Stimulated activated CD4-positive, alpha-beta T cell treated with anti-CD3 and anti-CD28 coated beads, TNF-alpha, amount 100 ng/mL, for 1 hour (primary cell): Measurements from ENCODE around the gene ABHD18.
"Not testable (repeated sequence)": the region's sequence is repeated elsewhere in the genome, so short reads cannot be mapped to it uniquely, and the experiment has no call there.

Source experiments
- DNase-seq, 3 donors: peaks; one replicate each; pipeline ENCODE4 v3.0.0-alpha.2; 2020; ENCODE audit warnings: low read depth in 3 of 3, low spot score in 1 of 3

ABHD18 gene

DNA sequence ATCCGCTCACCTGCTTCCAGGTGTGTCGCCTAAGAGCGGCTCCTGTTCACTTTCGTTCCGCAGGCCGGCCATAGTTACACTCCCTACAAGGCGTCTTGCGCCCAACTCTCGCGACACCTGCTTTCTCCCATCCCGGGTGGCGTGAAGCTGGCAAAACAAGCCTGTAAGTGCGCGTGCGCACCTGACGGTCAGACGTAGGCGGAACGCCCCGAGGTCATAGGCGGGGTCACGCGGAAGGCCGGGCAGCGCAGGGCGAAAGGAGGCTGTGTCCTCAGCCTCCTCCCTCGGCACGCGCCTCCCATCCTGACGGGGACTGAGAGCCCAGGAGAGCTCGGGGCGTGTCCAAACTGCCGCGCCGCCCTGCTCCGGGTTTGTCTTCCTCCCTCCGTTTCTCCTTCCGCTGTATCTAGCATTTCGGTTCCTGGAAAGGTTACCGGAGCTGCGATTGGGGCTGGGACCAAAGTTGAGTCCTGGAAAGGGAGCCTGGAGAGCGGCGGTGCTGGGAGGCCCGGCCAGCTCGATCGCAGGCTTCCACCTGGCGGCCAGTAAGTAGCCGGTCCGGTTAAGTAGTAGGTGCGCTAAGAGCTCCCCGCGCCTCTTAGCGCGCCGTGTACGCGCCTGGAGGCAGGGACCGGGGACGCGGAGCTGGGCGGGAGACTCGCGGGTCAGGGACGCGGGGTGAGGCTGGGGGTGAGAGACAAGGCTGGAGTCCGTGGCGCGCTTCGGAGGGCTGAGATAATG, at the start of gene ABHD18, which contains the start of gene MFSD8:
ABHD18 (plus strand) TSS at position 345 of the 741 bp plus-strand sequence. CDS start 17,550 bp downstream, outside the sequence.
MFSD8 (minus strand) TSS at position 112 of the 741 bp plus-strand sequence; CDS start at position 72, 40 bp downstream.
- peak; percentile 96 to 98 (median 98) for DNase-seq

DNA sequence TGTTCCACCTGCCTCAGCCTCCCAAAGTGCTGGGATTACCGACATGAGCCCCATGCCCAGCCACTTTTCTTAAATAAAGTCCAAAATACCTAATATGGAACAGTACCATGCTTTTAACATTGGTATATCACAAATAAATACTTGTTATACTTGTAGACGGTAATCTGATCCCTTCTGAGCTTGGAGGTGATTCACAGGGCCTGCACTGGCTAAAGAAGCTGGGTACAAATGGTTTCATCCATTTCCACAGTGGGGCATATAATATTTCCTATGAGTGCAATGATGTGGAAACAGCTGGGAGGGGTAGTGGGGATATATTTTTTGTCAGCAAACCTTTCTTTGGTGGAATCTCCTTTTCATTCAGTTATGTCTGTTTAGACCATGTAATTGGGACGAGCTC, 48.7 kb upstream of the ABHD18 start:
- DNase-seq: no peak

- no peak for DNase-seq
Observed at GRCh38 chr4:127917151-127917550, 48.1 kb upstream of the ABHD18 start.

GRCh38 chr4:127920521-127920920, 44.7 kb upstream of the ABHD18 start:
- no peak for DNase-seq

GRCh38 chr4:127922226-127922625, 43.0 kb upstream of the ABHD18 start:
- no peak for DNase-seq

DNA sequence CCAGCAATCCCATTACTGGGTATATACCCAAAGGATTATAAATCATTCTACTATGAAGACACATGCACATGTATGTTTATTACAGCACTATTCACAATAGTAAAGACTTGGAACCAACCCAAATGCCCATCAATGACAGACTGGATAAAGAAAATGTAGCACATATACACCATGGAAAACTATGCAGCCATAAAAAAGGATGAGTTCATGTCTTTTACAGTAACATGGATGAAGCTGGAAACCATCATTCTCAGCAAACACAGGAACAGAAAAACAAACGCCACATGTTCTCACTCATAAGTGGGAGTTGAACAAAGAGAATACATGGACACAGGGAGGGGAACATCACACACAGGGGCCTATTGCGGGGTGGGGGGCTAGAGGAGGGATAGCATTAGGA, 39.5 kb upstream of the ABHD18 start:
- not testable (repeated sequence) for DNase-seq

DNA sequence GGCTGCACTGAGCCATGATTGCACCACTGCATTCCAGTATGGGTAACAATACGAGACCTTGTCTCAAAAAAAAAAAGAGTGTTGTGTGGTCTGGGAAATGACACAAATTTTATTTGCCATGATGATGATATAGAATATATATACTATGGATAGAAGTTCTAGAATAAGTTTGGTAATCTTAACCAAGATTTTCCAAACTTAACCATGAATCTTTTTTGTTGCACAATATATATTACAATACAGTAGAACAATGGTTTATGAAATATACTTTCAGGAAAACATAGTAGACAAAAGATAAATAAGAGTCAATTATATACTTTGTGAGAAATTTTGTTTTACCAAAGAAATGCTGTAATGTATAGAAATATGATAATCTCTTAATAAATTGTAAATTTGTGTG, 35.0 kb upstream of the ABHD18 start:
- no peak for DNase-seq

DNA sequence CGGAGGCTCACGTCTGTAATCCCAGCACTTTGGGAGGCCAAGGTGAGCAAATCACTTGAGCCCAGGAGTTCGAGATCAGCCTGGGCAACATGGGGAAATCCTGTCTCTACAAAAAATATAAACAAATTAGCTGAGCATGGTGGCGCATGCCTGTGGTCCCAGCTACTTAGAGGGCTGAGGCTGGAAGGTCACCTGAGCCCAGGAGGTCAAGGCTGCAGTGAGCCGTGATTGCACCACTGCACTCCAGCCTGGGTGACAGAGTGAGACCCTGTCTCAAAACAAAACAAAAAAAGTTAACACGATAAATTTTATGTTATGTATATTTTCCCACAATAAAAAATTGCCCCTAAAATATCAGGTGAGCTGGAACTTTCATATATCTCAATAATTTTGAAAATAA, 33.4 kb upstream of the ABHD18 start:
- DNase-seq: not testable (repeated sequence)

GRCh38 chr4:127936974-127937373, 28.2 kb upstream of the ABHD18 start:
- no peak for DNase-seq

- DNase-seq: no peak
Observed at GRCh38 chr4:127957105-127957504, 8.1 kb upstream of the ABHD18 start.

DNA sequence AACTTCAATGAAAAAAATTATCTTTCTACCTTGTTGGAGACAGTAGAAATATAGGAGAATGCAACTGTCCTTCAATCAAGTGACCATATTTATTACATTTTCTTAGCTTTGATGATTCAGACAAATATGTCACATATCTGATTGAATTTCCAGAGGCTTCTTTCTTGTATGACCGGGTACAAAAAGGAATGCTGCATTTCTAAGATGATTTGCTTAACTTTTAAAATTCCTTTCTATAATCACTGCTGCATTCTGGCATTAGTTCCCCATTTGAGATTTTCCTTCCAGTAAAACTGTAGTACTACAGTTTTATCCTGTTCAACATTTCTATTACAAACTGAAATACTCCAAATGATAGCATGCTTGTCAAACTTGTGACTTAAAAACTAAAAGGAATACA, 5.4 kb upstream of the ABHD18 start:
- DNase-seq: no peak

- not testable (repeated sequence) for DNase-seq
Observed at GRCh38 chr4:127963633-127964398, 1.4 kb upstream of the ABHD18 start.

- DNase-seq: peak in 1 of 3 donors; percentile 2
Observed at GRCh38 chr4:127964426-127965061, 662 bp upstream of the ABHD18 start.

GRCh38 chr4:127965803-127966175, 583 bp downstream of the ABHD18 start:
- DNase-seq: peak; percentile 15 to 45 (median 22)

DNA sequence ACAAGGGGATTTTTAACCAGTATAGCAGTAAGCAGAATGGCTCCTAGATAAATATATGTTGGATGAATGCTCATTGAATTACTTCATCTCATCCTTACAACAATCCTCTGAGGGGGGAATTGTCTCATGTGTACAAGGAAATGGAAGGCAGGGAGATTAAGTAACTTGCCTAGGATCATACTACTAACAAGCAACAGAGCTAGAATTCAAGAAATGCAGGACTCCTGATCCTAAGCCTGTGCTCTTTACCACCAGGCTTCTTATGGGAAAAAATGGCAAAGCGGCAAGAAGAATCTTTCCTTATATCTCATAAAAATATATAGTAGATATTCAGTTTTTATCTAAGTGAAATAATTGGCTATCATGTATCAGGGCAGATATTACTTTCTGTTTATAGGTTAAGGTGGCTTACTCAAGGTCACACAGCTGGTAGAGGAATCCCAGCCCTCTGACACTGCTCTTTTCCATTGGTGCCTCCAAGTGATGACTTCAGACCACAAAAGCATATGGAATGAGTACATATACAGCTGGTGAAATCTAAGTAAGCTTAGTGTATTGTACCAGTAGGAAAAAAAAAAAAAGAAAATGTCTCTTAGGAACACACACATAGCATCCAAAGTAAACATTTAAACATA, 2.1 kb downstream of the ABHD18 start:
- DNase-seq: no peak

- no peak for DNase-seq
Observed at GRCh38 chr4:127968586-127968985, 3.4 kb downstream of the ABHD18 start.

- DNase-seq: not testable (repeated sequence)
Observed at GRCh38 chr4:127970925-127971324, 5.7 kb downstream of the ABHD18 start.

GRCh38 chr4:127975121-127975770, 10.0 kb downstream of the ABHD18 start:
- no peak for DNase-seq

DNA sequence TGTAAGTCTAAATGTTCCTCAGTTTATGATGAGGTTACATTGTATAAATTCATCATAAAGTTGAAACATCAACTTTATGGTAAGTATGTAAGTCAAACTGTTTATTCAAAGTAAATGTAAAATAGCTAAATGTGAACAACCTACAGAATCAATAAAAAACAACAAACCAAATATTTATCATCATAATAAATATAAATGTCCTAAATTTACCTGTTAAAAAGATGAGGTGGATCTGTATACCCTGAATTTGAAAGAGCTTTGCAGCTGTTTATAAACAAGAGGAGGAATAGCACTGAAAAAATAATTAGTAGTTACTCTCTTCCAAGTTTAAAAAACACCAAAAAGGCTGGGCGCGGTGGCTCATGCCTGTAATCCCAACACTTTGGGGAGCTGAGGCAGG, 13.7 kb downstream of the ABHD18 start:
- DNase-seq: no peak

DNA sequence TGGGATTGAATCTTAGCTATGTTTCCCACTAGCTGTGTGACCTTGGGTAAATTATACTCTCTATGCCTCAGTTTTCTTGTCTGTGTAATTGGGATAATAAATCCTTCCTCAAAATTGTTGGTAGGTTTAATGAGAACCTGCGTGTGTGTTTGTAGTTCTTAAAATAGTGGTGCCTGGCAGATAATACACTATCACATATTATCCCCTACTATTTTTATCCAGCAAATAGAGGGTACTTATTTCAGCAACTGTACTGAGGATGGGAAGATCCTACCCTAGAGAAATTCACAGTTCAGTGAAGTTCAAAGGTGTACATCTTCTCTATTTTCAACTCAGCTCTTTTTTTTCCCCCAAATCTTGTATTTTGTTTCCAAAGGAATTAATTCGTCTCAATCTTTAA, 17.2 kb downstream of the ABHD18 start:
- no peak for DNase-seq

GRCh38 chr4:127985989-127986388, 20.8 kb downstream of the ABHD18 start:
- no peak for DNase-seq
